Activated CD8-positive, alpha-beta T cell treated with anti-CD3 and anti-CD28 coated beads for 36 hours (primary cell): Measurements from ENCODE around the gene TCF4. TPM values are rescaled to one million over a fixed set of nuclear protein-coding genes. Genes with fewer than 3 reads are reported as not detected.

Experiments
- ATAC-seq: fragments of 200-7000 bp; cut with Tn5 transposase; one replicate; pipeline ENCODE4 v1.10.0; 2021; ENCODE audit warnings: mild to moderate bottlenecking, moderate library complexity
- CTCF ChIA-PET: fragments of 350-600 bp; sonication (Branson Sonifier 250); formaldehyde crosslinking; loops from one replicate; lab custom pipeline; 2021; ENCODE audit warnings: antibody characterized with exemption; lab: Charles Lee
- POLR2A ChIA-PET: fragments of 350-600 bp; sonication (Branson Sonifier 250); formaldehyde crosslinking; loops from one replicate; lab custom pipeline; 2021; ENCODE audit warnings: antibody characterized with exemption; lab: Charles Lee
- DNase-seq: peaks from one replicate; pipeline ENCODE4 v3.0.0-alpha.2; 2020
- H3K27ac Mint-ChIP-seq: one replicate; pipeline ENCODE4 v1.8.0; 2021; ENCODE audit warnings: mild to moderate bottlenecking, mixed read lengths
- H3K27me3 Mint-ChIP-seq: one replicate; pipeline ENCODE4 v1.8.0; 2021; ENCODE audit warnings: mixed read lengths
- H3K36me3 Mint-ChIP-seq: one replicate; pipeline ENCODE4 v1.8.0; 2021; ENCODE audit warnings: low read depth, mixed read lengths
- H3K4me1 Mint-ChIP-seq: one replicate; pipeline ENCODE4 v1.8.0; 2021; ENCODE audit warnings: low read depth, mixed read lengths
- H3K4me3 Mint-ChIP-seq: one replicate; pipeline ENCODE4 v1.8.0; 2021; ENCODE audit warnings: mild to moderate bottlenecking, moderate library complexity, mixed read lengths
- H3K9me3 Mint-ChIP-seq: one replicate; pipeline ENCODE4 v1.8.0; 2021; ENCODE audit warnings: mixed read lengths
- CTCF ChIP-seq: fragments of 200-600 bp; IDR thresholded peaks from one replicate; pipeline ENCODE4 v1.8.0; 2022; ENCODE audit warnings: antibody characterized with exemption, mild to moderate bottlenecking
- intact Hi-C: fragments of 100-400 bp; cut with micrococcal nuclease; formaldehyde crosslinking; loops from one replicate; pipeline ENCODE4 v1.10.0; 2022
- total RNA-seq, 2 experiments: library from RNA; stranded (reverse); gene quantifications; one replicate each; pipeline ENCODE4 v1.2.3, GENCODE V29; 2021

Gene TCF4
- total RNA-seq, 2 experiments from 2014 or later = 1.2 to 1.4 TPM

- Mint-ChIP-seq H3K4me1 (no peaks in the 10 kb centered on the region), H3K27ac (no peak overlapping the region), H3K27me3 (no peaks in the 10 kb centered on the region), H3K9me3 (no peaks in the 10 kb centered on the region), H3K36me3 (no peaks in the 10 kb centered on the region), H3K4me3 (no peak overlapping the region)
- DNase-seq (no peak), ATAC-seq (no peak)
- ChIA-PET CTCF (no interaction called here), POLR2A (no interaction called here)
- TF ChIP-seq CTCF = no peak
- intact Hi-C loops = no loop called here
Observed at GRCh38 chr18:55268151-55268601, 319.8 kb downstream of the TCF4 start.

- Mint-ChIP-seq H3K27ac (no peak overlapping the region), H3K36me3 (no peaks in the 10 kb centered on the region), H3K4me1 (no peaks in the 10 kb centered on the region), H3K4me3 (no peak overlapping the region), H3K9me3 (no peaks in the 10 kb centered on the region), H3K27me3 (no peaks in the 10 kb centered on the region)
- DNase-seq (no peak), ATAC-seq (no peak)
- ChIA-PET CTCF (interaction anchor here (0.6 kb wide), 1 partner anchor 32 kb away, joined by 3 read pairs; no protein-coding TSS in a partner anchor), POLR2A (no interaction called here)
- intact Hi-C loops = no loop called here
- TF ChIP-seq CTCF = no peak
Observed at GRCh38 chr18:55266981-55267380, 321.0 kb downstream of the TCF4 start.

GRCh38 chr18:55265984-55266383, 322.0 kb downstream of the TCF4 start:
- ChIA-PET POLR2A (no interaction called here), CTCF (no interaction called here)
- Mint-ChIP-seq H3K27ac (no peak overlapping the region), H3K27me3 (no peaks in the 10 kb centered on the region), H3K4me3 (no peak overlapping the region), H3K4me1 (no peaks in the 10 kb centered on the region), H3K9me3 (no peaks in the 10 kb centered on the region), H3K36me3 (no peaks in the 10 kb centered on the region)
- TF ChIP-seq CTCF = no peak
- DNase-seq = no peak
- intact Hi-C loops = no loop called here
- no peak for ATAC-seq

GRCh38 chr18:55265130-55265675, 322.8 kb downstream of the TCF4 start:
- no peaks in the 10 kb centered on the region for H3K27me3 Mint-ChIP-seq
- CTCF ChIA-PET = no interaction called here

GRCh38 chr18:55264108-55264507, 323.9 kb downstream of the TCF4 start:
- intact Hi-C loops = no loop called here
- no peak for DNase-seq
- POLR2A ChIA-PET = no interaction called here

More at GRCh38 chr18:55265130-55265675, 322.8 kb downstream of the TCF4 start:
- DNase-seq = no peak
- Mint-ChIP-seq H3K4me3 (no peak overlapping the region), H3K27ac (no peak overlapping the region), H3K36me3 (no peaks in the 10 kb centered on the region), H3K9me3 (no peaks in the 10 kb centered on the region), H3K4me1 (no peaks in the 10 kb centered on the region)
- TF ChIP-seq CTCF = no peak
- intact Hi-C loops = no loop called here
- ATAC-seq = no peak
- POLR2A ChIA-PET = no interaction called here

More at GRCh38 chr18:55264108-55264507, 323.9 kb downstream of the TCF4 start:
- H3K4me3 Mint-ChIP-seq = no peak overlapping the region
- no peaks in the 10 kb centered on the region for H3K9me3 Mint-ChIP-seq
- no peaks in the 10 kb centered on the region for H3K4me1 Mint-ChIP-seq
- H3K27ac Mint-ChIP-seq = no peak overlapping the region
- no peaks in the 10 kb centered on the region for H3K36me3 Mint-ChIP-seq
- CTCF ChIA-PET = no interaction called here
- TF ChIP-seq CTCF = no peak
- no peak for ATAC-seq
- no peaks in the 10 kb centered on the region for H3K27me3 Mint-ChIP-seq
